NCI-H146 treated with DMSO at 0.1 percent for 48 hours (cell line): Measurements from ENCODE around the gene APH1A.
"Not testable (repeated sequence)": the region's sequence is repeated elsewhere in the genome, so short reads cannot be mapped to it uniquely, and the experiment has no call there.

ENCODE experiments used
- DNase-seq: peaks from one replicate; lab custom pipeline; 2025; ENCODE audit not compliant: unreplicated experiment; lab: John Stamatoyannopoulos, UW

The APH1A gene

DNA sequence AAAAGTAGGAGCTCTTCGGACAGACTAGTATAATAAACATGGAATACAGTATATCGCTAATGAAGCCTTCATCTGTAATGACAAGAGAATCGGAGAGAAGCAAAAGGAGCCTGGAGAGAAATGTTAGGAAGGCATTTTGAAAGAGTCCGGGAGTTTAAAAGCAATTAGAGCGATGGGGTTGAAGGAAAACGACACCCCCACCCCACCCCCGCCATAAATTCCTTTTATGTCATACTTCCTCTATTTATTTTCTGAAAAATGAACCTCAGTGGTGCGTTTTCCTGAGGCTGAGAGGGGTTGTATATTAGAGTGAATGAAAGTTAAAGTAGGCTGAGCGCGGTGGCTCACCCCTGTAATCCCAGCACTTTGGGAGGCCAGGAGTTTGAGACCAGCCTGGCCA, 635 bp upstream of the APH1A start:
- DNase-seq, result no peak

DNA sequence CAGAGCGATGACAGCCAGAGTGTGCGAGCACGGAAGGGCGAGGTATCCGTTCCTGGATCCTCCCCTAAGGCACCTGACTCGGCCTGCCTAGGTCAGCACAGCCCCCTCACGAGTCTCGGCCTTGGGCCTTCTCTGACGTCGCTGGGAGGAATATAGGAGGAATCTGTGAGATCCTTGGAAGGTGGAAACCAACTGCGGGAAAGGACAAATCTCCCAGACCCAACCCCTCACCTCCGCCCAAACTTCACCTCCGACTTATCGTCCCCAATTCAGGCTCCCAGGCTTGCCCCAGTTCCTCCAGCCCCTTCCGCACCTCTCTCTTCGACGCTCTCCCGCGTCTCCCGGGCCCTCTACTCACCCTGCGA, 494 bp downstream of the APH1A start:
- DNase-seq, result no peak

DNA sequence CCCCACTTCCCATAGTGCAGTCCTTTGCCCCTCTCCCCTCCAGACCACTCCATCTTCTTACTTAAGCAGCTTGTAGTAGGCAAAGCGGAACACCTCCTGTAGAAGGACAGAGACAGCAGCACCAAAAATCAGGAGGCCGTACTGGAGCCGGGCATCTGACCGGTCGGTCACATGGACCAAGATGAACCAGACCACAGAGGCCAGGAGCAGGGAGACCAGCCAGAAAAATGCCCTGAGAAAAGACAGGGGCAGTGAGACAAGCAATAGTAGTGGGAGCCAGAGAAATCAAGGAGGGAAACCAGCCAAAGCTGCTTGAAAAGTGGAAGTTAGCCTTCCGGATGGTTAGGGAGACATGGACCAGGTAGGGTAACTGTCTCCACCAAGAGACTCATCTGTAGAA, 920 bp downstream of the APH1A start:
- no peak for DNase-seq

DNA sequence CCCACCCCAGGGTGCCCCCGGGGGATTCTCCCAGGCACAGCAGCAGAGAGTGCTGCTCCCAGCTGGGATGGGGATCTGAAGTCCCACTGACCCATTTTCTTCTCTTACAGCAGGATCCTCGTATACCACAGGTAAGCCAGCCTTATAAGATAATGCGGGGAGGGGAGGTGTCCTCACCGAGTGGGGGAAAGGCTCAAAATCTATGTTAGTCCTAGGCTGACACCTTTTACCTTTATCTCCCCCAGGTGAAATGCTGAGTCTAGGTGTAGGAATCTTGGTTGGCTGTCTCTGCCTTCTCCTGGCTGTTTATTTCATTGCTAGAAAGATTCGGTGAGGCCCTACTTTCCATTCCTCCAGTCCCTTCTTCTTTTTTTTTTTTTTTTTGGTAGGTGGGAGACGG, 5.3 kb downstream of the APH1A start:
- DNase-seq, result no peak

DNA sequence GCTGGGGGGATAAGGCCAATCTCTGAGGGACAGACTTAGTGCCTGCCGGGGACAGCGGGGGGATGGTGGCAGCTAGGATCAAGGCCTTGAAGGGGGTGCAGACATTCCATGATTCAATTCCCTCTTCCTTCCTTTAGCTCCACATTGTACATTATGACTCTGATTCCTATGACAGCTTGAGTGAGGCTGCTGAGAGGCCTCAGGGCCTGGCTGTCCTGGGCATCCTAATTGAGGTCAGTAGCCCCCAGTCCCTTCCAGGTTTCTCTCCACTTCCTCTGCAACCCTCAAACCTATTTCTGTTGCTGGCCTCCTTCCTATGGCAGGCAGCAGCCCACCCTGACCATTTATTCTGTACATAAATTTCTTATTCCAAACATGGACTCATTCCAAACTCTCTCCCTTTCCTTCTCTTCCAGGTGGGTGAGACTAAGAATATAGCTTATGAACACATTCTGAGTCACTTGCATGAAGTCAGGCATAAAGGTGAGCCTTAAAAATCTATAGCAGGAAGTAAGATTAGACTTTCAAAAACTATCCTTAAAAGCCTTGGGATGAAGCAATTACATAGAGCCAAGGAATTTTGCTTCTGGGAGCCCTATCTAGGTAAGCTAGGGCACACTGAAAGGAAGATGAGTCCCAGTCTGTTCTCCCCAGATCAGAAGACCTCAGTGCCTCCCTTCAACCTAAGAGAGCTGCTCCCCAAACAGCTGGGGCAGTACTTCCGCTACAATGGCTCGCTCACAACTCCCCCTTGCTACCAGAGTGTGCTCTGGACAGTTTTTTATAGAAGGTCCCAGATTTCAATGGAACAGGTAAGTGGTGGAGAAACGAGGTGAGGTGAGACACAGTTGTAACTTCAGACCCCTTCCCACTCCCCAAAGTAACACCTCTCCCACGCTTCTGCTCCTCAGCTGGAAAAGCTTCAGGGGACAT, 6.2 kb downstream of the APH1A start:
- no peak for DNase-seq

DNA sequence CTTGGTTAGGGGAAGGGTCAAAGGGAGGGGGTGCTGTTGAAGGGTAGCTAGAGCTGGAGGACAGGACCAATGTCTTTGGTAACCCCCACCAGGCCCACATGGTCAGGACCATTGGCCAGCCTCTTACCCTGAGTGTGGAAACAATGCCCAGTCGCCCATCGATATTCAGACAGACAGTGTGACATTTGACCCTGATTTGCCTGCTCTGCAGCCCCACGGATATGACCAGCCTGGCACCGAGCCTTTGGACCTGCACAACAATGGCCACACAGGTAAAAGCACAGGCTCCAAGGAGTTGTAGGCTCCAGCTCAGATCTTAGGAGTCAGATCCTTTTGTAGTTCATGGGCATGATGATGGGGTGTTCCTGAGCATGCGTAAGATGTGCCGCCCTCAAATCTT, 7.4 kb downstream of the APH1A start:
- DNase-seq, result no peak

DNA sequence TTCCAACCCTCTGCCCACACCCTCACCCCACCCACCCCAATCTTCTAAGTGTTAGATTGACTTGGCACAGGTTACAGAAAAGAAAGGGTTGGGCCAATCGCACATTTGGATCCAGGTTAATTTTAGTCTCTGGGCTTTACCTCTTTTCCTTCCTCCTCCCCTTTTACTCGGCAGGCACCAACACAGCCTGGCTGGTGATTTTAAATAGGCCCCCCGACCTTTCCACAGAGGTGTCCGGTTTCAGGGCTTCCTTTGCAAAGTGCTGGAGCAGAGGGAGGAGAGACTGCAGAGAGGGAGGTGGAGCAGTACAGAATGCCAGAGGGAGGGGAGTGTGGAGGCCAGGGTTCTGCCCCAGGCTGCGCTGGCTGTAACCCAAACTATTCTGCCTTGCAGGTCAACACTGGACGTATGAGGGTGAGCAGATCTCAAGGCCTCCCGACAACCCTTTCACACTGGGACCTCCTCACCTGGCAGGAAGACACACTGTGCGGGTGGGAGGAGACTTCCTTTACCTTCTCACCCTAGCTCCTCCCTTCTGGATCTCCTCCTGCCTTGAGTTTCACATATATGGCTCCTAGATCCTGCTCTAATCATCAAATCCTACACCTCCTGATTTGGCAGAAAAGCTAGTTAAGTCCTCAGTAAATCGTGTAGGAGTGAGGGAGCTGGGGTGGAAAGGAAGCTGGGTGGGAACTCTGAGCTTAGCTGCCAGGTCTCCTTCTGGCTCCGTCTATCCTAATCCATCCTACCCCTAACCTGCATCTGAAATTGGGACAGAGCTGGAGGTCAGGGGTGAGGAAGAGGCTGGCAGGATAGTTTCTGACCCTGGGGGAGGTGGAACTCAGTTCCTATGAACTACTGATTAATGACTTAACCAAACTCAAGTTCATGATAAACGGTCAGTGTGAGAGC, 8.8 kb downstream of the APH1A start:
- DNase-seq, result peak; percentile 75

DNA sequence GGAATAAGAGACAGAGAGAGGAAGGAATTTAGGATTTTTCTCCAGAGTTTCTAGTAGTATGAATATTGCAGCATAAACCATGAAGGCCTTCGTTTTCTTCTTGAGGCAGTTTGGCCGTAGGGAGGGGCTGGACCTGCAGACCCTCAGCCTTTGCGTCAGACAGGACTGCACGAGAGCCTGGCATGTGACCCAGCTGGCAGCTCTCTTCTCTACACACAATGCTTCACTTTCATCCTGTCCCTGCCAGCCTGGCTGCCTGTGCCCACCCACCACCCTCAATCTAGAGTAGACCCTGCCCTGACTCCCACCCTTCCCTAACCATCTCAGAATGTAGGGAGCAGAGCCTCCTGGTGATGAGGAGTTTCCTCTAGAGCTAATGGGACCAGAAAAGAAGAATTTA, 9.6 kb downstream of the APH1A start:
- DNase-seq, result no peak

DNA sequence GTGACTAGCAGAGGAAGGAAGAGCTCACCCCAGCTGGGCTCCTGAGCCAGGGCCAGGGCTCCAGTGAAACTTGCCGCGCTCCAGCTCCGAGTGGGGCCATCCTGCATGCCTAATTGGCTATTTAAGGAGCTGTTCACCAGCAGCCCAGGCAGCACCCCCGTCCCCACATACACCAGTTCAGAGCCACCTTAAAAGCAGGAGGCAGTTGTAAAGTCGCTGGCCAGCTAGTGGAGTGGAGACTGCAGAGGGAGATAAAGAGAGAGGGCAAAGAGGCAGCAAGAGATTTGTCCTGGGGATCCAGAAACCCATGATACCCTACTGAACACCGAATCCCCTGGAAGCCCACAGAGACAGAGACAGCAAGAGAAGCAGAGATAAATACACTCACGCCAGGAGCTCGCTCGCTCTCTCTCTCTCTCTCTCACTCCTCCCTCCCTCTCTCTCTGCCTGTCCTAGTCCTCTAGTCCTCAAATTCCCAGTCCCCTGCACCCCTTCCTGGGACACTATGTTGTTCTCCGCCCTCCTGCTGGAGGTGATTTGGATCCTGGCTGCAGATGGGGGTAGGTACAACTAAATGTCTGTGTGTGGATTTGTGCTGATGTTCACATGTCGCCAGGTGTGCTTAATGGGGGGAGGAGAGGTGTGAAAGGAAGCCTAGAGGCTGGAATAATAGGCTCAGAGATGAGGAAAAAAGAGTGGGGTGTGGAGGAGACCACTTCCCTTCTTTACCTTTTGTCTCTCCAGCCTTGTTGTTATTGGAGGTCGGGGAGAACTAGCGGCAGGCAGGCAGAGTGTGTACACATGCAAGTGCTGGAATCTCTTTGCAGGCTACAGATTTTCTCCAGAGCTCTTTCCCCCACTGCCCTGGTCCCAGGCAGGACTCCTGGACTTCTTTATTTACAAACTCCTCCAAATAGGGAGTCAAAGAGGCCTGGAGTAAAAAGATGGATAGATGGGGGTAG, 10.9 kb downstream of the APH1A start, which contains the start of gene CA14:
TSS of gene CA14 (plus strand) at position 151 of the 962 bp plus-strand sequence. CDS start at position 506, 355 bp downstream.
- DNase-seq, result no peak

DNA sequence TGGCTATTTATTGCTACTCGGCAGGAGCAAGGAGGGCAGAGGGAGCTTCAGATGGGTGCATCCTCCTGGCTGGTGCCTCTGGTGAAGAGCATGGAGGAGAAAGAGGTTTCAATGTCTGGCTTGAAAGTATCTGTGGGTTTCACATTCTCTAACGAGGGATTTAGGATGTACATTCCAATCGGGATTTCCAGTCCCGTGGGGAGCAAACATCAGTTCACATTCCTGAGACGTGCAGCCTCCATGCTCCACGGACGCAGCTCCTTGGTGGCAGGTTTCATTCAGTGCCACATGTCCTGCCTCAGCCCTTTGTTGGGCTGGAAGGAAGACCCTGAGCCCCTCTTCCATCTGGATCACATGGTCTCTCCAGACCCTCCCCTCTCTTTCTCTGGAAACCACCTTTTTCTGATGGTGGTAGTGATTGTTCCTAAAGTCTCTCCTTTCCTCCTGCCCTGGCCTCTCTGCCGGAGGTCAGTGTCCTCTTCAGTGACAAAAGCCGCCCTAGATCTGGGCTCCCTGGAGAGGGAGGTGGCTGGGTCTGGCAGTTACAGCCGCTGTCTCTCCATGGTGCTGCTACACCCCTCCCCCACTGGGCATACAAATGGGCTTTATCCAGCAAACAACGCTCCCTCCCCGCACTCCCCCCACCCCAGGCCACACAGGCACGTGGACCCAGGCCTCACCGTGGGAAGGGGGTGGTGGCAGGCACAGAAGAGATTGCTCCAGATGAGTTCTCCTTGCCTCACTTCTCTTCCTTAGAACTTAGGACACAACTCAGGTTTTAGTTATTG, 12.1 kb downstream of the APH1A start:
- peak; percentile 16 for DNase-seq

DNA sequence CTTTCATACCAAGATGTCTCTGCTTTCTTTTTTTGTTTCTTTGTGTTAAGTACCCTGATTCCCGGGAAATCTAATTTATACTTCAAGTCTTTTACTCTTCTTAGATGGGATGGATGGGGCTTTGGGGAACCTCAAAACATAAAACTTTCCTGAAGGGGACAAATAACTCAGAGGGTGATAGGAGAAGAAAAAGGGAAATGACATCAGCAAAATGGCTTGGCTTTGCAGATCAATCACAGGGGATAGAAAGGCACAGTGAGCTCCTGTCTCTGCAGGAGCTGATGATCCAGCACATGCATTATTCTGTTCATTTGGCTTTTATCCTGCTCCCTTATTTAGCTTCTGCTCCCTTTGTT, 12.6 kb downstream of the APH1A start:
- DNase-seq, result peak; percentile 42

DNA sequence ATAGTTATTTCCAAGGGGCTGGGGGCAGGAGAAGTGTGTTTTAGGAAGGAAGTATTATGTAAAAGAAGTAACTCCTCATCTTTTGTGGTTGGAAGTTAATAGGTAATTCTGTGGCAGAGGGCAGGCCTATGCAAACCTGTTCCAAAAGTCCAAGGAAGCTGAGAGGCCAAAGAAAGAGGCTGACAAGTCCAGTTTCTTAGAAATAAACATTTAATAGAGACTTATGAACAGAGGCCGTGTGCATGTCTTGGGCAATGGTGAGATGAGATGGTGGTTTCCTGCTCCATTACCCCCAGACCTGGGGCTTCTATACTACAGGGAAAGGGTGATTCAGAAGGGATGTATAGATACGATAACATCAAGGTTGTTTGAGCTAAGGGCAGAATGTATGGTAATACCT, 18.9 kb downstream of the APH1A start:
- no peak for DNase-seq

DNA sequence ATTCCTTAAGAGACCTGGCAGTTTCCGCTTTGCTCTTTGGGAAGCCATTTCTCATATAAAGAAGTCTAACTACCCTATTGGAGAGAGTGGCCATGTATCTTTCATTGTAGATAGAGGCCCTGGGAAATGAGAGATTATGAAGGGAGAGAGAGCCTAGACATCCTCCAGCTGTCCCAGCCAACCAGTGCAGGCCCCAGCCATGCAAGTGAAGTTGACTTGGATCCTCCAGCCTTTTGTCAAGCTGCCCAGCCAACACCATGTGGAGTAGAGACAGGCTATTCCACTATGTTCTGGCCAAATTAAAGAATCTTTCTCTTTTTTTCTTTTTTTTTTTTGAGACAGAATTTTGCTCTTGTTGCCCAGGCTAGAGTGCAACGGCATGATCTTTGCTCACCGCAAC, 25.8 kb downstream of the APH1A start:
- no peak for DNase-seq

DNA sequence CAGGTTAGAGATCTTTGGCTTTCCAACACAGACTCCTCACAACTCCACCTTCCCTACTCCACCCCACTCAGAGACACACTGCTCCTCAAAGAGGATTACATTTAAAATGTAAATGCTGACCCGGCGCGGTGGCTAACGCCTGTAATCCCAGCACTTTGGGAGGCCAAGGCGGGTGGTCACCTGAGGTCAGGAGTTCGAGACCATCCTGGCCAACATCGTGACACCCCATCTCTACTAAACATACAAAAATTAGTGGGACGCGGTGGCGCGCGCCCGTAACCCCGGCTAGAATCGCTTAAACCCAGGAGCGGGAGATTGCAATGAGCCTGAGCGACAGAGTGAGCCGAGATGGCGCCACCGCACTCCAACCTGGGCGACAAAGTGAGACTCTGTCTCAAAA, 31.1 kb downstream of the APH1A start:
- DNase-seq, result no peak

DNA sequence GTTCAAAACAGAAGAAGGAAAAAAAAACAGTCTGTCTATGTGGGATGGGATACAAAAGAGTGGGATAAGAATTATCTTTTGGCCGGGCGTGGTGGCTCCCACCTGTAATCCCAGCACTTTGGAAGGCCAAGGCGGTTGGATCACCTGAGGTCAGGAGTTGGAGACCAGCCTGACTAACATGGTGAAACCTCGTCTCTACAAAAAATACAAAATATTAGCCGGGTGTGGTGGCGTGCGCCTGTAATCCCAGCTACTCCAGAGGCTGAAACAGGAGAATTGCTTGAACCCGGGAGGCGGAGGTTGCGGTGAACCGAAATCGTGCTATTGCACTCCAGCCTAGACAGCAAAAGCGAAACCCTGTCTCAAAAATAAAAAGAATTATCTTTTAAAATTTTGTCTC, 31.6 kb downstream of the APH1A start:
- DNase-seq, result not testable (repeated sequence)

DNA sequence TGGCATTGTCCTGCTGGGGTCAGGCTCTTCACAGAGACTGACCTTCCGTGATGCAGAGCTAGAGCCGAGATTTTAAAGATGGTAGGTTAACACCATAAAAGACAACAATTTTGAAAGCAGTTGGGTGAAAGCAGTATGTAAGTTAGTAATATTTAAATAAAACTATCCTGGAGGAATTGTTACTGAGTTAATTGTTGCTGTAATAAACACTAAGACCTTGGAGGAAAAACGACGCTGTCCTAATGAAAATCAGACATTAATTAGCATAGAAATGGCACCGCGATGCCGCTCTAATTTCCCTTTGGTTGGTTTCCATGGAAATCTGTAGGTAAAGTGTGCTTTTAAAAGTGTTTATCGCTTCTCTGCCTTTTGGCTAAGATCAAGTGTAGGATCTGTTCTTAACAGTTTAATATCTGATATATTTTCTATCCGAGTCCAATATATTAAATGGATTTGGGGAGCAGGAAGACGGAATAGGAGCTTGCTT, 32.2 kb downstream of the APH1A start:
- peak; percentile 68 for DNase-seq

DNA sequence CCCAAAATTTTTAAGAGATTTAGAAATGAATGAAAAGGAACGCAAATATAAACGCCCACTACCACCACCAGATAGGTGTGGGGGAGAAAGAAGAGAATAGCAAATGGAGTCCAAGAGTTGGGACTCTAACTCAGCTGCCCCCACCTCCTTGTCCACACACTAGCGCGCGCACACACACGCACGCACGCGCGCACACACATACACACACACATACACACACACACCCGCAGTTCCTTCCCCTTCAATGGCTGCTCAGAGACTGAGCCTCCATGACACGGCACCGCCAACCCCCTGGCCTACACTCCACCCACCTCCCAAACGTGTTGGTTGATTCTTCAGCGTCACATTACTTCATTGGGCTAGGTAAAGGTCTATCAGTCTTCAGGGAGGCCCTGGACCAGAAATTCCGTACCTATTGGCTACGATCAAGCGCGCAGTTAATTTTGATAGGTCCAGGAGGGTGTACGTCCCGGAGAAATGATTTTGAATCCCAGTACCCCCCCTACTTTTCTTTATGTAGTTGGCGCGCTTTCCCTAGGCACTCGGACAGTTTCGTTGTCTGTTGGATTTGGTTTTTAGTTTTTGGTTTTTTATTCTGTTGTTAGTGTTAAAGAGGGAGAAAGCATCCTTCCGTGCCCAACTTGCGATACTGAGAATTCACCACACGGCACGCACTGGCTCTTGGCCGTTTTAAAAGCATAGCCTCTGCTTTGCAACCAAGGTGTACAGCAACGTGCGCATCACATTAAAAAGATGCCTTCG, 32.8 kb downstream of the APH1A start, which contains the start of gene ANP32E:
TSS of gene ANP32E (minus strand) at position 261 of the 762 bp plus-strand sequence. CDS start 326 bp downstream, outside the sequence.
- DNase-seq, result peak; percentile 99

DNA sequence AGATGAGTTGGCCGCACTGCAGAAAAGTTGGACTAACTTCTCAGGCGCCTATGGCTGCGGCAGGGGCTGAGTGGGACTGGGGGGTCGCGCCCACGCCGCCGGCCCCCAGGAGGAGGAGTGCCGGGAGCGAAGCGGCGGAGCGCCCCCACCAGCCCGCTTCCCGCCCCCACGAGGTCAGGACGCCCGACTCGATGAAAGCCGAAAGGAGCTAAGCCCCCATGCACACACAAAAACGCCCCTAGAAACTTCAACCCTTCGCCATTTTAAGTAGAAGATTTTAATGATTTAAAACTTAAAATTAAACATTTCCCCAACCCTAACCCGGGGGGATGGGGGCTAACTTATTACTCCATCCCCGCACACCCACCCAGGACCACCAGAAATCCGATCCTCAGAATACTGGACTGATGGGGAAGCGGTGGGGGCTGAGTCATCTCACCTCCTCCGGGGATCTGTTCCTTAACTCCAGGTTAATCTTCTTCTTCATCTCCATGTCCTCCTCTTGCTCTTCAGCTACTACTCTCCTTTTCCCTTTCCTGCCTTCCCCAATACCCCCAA, 33.4 kb downstream of the APH1A start:
- DNase-seq, result no peak
